Measurements from ENCODE around the gene PLCB4.

Gene PLCB4

GRCh38 chr20:9109566-9109965 is 40.7 kb downstream of the PLCB4 start:
- DNase-seq, result no peak

DNA sequence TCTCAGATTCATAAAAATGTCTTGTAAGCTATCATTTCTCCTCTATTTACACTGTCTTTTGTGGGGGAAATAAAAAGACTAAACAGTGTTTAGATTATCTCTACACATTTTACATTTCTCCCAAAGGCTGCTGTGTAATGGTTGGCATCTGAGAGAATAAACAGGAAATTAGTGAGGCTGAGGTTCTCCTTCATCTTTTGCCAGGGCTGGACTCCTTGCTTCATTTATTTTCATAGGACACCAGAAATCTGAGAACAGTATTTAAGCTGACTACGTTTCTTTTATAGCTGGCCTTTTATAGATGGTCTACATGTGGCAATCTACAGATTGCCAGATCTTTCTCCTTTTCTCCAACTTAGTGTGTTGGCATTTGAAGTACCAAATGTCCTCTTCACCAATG is 41.5 kb downstream of the PLCB4 start:
- DNase-seq, result no peak

DNA sequence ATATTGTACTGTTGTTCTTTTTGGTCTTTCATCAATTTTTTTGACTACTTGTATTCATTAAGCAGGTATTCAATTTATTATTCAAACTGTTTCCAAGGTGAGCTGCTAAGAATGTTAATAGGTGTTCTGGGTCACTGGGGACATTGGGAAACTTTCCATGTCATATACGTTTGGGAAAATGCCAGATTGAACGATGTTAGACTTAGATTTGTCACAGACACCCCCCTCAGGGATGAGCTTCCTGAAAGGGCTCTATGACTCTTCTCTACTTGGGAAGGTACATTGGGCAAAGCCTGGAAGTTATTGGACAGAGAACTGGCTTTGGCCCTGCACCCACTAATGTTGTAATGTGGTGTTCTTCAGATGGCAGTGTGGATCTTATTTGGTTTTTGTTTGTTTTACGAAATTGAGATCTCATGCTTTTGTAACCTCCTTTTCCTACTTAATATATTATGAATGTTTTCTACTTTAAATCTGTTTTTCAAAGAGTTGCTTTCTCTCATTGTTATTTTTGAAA is 42.1 kb downstream of the PLCB4 start:
- no peak for DNase-seq

DNA sequence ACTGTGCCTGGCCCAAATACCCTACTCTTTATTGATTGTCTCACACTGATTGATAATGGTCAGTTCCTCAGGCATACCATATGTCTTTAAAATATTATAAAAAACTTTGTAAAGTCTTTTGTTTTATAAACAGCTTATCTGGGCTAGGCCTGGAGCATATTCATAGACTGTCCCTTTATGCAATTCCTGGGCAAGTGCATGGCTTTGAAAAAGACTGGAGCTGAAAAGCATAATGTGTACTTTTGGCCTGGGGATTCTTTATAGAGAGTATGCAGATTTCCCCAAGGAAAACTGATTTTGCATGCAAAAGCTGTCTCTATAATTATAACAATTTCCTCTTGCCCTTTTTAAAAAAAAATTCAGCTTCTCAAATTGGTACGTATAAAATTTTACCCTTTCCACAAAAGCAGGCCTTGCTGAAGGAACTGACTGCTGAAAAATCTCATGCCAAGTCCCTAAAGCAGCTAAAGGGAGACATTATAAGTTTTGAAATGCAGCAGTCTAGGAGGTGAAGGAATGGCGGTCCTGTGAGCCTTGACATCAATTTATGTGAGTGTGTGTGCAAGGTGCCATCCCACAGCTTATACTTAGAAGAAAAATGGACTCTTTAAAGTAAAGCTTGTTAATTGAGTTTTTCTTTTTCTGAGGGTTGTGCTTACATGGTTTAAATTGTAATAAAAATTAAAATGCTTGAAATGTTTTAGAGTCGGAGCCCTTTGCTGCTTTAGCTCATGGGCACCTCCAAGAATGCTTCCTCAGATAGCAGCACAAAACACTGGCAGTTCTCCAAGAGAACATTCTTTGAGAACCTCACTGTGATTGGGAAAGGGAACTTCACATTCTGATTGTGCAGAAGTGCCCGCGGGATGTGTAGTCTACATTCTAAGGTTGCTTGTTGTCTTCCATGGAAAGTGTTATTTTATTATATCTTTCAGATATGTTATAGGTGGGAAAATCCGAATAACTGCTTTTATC is 43.9 kb downstream of the PLCB4 start:
- DNase-seq, result no peak

- DNase-seq, result no peak
These were observed 45.8 kb downstream of the PLCB4 start for GRCh38 chr20:9114709-9115108.

DNA sequence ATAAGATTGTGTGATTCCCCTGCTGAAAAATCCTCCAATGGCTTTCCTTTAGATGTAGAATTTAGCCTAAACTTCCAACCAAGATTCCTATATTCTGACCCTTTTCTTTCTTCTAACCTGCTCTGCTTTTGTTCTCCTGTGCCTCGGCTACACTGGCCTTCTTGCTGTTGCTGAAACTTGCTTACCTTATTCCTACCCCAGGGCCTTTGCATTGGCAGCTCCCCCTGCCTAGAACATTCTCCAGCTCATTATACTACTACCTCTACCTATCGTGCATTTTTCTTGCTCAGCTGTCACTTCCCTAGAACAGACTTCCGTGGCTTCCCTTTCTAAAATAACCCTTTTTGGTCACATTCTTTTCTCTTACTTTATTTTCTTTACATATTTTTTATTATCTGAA is 48.7 kb downstream of the PLCB4 start:
- DNase-seq, result no peak

DNA sequence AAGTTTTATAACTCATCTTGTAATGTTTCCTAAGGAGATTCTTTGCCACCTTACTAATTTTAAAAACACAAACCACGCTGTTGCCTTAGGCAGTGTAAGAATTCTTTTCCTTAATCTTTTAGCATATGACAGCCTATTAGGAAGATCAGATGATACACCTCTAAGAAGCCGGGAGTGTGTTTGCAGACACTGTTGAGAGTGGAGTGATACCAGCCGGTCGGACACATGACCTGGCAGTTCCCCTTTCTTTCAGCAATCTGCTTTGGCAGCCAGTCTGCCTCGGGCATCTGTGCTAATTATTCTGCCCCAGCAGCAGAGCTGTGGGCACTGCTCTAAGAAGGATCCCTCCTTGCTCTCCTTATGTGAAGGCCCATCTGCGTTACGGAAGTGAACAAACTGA is 50.9 kb downstream of the PLCB4 start:
- DNase-seq, result no peak

DNA sequence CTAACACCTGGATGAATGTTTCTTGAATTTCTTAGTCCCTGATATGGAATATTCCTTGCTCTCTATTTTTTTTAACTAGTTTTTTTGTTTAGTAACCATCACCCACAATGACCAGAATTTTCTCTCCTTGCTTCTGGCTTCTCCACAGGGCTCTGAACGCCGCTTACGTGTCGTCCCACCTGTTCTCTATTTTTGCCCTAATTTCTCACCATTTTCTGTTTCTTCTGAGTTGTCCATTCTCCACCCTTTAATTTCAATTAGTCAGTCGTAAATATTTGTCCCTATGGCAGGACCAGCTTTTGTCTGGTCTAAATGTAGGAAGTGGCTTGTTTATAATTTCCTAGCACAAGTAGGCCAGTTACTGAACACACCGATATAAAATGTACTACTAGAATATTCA is 52.3 kb downstream of the PLCB4 start:
- no peak for DNase-seq

GRCh38 chr20:9122571-9122970 is 53.7 kb downstream of the PLCB4 start:
- no peak for DNase-seq

GRCh38 chr20:9126527-9126926 is 57.6 kb downstream of the PLCB4 start:
- no peak for DNase-seq

DNA sequence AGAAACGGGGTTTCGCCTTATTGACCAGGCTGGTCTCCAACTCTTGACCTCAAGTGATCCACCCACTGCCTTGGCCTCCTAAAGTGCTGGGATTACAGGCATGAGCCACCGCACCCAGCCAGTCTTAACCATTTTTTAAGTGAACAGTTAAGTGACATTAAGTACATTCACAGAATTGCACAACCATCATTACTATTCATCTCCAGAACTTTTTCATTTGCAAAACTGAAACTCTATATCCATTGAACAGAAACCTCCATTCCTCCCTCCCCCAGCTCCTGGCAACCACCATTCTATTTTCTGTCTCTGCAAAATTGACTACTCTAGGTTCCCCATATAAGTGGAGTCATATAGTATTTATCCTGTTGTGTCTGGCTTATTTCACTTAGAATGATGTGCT is 59.7 kb downstream of the PLCB4 start:
- DNase-seq, result no peak

- no peak for DNase-seq
These were observed 60.9 kb downstream of the PLCB4 start for GRCh38 chr20:9129756-9130155.

DNA sequence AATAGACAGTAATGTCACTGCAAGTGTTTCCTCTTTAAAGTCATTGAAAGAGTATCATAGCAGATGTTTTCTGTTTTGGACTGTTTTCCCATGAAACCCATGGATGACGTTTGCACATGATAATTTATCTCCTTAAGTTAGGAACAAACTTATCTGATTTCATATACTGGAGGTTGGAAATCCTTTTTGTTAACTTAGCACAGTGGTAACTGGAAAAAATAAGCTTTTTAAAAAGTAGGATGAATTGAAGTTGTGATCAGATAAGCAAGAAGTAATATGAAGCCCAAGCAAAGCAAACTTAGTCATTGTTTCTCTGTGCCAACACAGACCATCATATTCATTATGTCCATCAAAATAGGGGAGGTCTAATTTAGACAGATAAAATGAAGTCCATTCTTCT is 61.6 kb downstream of the PLCB4 start:
- DNase-seq, result no peak

DNA sequence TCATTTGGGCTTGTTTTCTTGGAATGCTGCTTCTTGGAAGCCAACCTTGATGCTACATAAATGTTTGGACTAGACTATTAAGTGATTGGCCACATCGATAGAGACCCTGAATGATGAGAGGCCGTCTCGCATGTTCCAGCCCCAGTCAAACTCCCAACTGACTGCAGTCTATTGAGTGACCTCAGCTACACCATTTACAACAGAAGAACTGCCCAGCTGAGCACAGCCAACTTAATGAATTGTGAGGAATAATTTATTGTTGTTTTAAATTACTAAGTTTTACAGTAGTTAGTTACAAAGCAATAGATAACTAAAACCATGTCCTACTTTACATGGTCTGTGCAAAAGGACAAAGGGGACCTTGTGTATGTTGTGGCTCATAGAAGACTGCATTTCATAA is 63.0 kb downstream of the PLCB4 start:
- DNase-seq, result no peak

DNA sequence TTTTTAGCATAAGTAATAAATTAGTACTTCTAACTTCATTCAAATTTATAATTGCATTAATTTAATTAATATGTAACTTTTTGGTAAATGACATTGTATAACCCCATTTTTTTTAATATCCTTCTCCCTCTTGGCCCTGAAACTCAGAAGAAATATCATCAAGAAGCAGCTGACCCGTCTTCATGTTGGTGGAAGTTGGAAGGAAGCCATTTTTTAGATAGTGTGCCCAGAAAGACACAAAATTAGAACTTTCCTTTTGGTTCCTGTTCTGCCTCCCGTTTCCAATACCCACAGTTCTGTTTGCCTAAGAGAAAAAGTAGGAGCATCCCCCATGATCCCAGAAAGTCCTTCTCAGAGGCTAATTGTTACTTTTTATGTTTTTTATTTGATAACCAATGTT is 65.5 kb downstream of the PLCB4 start:
- DNase-seq, result no peak

- DNase-seq, result no peak
These were observed 67.2 kb downstream of the PLCB4 start for GRCh38 chr20:9136114-9136513.

GRCh38 chr20:9137001-9137400 is 68.1 kb downstream of the PLCB4 start:
- DNase-seq, result no peak

DNA sequence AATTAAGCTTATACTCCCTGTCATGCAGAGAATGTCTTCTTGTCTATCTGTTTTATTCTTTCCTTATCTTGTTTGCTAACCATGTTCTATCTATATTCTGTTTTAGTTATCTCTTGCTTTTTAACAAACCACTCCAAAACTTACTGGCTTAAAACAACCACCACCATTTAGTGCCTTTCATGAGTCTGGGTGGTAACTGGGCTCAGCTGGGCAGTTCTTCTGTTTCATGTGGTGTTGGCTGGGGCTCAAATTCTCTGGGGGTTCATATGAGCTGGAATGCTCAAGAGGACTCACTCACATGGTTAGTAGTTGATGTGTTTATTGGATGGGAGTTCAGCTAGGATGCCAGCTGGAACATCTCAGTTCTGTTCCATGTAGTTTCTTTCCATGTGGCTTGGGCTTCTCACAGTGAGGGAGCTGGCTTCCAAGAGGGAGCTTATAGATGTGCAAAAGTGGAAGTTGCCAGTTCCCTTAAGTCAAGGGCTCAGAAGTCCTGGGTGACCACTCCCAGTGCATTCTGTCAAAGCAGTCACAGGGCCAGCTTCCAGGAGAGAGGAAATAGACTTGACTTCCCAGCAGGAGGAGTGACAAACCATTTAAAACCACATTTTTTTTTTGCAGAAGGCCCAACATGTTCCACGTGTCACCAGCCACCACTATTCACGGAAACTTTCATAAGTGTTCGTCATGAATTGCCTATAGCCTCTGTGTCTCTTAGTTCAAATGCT is 70.4 kb downstream of the PLCB4 start:
- DNase-seq, result no peak

DNA sequence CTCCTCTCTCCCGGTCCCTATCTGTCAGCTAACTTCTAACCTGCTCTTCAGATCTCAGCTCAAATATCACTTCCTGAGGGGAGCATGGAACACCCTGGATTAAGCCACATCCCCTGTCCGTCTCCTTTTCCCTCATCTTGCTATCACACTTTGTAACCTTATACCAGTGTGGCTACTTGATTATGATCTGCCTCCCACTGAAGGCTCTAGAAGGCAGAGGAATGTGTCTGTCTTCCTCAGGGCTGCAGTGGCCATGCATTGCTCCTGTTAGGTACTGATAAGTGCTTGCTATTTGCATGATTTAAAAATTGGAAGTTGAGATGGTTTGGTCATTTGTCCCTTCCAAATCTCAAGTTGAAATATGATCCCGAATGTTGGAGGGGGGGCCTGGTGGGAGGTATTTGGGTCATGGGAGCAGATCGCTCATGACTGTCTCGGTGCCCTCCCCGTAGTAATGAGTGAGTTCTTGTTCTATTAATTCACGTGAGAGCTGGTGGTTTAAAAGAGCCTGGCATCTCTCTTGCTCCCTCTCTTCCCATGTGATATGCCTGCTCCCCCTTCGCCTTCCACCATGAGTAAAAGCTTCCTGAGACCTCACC is 71.4 kb downstream of the PLCB4 start:
- DNase-seq, result no peak

DNA sequence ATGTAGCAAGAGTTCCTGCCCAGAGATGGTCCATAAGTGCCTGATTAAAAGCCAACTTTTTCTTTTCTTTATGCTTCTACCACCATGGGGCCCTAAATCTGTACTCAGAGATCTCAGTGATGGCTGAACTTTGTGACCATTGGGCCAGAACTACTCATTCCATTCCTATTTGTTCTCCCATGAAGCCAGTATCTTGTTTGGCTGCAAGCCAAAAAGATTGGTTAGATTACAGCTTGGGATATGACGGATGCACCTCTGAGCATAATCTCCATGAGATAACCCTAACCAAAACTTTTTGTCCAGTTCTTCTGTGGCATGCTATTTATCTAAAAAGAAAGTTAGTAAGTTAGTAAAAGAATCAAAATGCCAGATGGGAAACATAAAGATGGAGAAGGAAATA is 72.2 kb downstream of the PLCB4 start:
- DNase-seq, result no peak

GRCh38 chr20:9141921-9142320 is 73.0 kb downstream of the PLCB4 start:
- no peak for DNase-seq

GRCh38 chr20:9142809-9143208 is 73.9 kb downstream of the PLCB4 start:
- DNase-seq, result no peak

DNA sequence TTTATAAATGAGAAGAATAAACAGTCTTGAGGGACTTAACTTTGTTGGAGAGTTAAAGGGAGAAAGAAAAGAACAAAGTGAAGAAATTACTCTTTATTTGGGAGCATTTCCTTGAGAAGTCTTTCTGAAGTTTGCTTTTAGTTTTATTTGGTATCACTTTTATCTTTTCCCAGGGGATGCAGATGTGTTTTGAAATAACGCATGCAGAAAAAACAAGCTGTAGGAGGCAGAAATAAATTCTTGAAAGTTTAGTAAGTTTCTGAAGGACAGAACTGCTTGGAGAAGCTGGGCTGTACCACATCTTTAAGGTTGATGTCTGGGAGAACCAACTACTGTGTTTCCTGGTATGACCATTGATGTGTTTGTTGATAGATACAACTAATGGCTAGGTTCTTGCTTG is 75.0 kb downstream of the PLCB4 start:
- DNase-seq, result no peak

- no peak for DNase-seq
These were observed 75.8 kb downstream of the PLCB4 start for GRCh38 chr20:9144643-9145042.

All from activated T-cell treated with anti-CD3 and anti-CD28 coated beads, Interleukin-2, amount 50 U/mL, for 48 hours (primary cell).